ENCODE measurements around the gene SSH2.
"Not testable (repeated sequence)": the region's sequence is repeated elsewhere in the genome, so short reads cannot be mapped to it uniquely, and the experiment has no call there.

The SSH2 gene

DNA sequence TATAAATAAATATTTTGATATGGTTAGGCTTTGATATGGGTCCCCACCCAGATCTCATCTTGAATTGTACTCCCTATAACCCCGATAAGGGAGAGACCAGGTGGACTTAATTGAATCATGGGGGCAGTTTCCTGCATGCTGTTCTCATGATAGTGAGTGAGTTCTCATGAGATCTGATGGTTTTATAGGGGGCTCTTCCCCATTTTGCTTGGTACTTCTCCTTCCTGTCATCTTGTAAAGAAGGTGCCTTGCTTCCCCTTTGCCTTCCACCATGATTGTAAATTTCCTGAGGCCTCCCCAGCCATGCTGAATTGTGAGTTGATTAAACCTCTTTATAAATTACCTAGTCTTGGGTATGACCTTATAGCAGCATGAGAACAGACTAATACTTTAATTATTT is 55.7 kb downstream of the SSH2 start:
- DNase-seq (ENCODE audit: low read depth in 1 of 2, low spot score in 1 of 2), result not testable (repeated sequence)

GRCh38 chr17:29873476-29873875 is 56.6 kb downstream of the SSH2 start:
- DNase-seq (ENCODE audit: low read depth in 1 of 2, low spot score in 1 of 2), result no peak

GRCh38 chr17:29870836-29871465 is 59.1 kb downstream of the SSH2 start:
- DNase-seq (ENCODE audit: low read depth in 1 of 2, low spot score in 1 of 2), result no peak

DNA sequence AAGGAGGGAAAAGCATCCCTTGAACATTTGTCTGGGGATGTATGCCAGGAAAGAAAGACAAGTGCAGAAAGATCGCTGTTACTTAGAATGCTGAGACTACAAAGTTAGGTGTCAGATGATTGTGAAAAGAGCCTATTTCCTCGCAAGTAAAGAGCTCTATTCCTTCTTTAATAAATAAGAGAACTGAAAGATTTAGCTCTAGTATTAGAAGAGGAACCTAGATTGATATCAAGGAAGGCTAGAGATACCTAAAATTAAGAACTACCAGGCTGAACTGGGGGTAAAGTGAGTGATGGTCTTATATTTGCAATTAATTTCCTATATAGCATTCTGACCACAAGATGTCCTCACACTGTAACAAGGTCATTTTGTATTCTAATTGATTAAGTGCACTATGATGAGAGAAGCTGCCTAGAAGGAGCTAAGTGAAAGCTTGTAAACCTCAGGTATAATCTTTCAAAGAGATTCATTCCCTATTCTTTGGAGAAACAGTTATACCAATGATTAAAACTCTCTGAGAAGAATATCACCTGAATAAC is 62.3 kb downstream of the SSH2 start:
- DNase-seq (ENCODE audit: low read depth in 1 of 2, low spot score in 1 of 2), result no peak

DNA sequence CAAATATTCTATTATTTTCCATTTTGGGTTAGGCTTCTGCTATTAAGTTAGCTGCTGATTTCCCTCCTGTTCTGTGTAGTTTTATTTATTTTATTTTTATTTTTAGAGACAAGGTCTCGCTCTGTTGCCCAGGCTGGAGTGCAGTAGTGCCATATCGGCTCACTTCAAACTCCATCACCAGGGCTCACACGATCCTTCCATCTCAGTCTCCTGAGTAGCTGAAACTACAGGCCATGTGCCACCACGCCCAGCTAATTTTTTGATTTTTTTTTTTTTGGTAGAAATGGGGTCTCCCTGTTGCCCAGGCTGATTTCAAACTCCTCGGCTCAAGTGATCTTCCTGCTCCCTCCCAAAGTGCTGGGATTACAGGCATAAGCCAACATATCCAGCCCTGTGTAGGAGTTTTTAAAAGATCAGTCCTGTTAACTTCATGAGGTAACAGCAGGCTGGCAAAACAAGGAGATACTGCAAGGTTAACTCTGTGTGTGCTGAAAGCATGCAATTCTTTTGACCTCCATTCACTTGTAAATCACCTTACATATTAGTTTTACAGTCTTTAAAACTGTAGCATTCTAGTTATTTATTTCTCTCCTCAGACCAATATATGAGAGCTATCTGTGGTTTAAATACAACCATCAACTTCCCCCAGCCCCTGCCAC is 63.2 kb downstream of the SSH2 start:
- DNase-seq (ENCODE audit: low read depth in 1 of 2, low spot score in 1 of 2), result no peak

GRCh38 chr17:29864615-29865014 is 65.4 kb downstream of the SSH2 start:
- no peak for DNase-seq (ENCODE audit: low read depth in 1 of 2, low spot score in 1 of 2)

DNA sequence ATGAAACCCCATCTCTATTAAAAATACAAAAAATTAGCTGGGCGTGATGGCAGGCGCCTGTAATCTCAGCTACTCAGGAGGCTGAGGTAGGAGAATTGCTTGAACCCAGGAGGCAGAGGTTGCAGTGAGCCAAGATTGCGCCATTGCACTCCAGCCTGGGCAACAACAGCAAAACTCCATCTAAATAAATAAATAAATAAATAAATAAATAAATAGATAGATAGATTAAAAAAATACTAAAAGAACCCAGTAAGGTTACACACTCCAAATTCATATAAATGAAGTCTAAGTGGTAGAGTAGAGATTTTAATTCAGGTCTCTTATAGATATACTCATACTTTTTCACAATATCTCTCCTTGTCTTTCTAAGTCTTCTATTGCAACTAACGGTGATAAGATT is 65.9 kb downstream of the SSH2 start:
- not testable (repeated sequence) for DNase-seq (ENCODE audit: low read depth in 1 of 2, low spot score in 1 of 2)

- DNase-seq (ENCODE audit: low read depth in 1 of 2, low spot score in 1 of 2), result no peak
These were observed 67.1 kb downstream of the SSH2 start for GRCh38 chr17:29862951-29863350.

DNA sequence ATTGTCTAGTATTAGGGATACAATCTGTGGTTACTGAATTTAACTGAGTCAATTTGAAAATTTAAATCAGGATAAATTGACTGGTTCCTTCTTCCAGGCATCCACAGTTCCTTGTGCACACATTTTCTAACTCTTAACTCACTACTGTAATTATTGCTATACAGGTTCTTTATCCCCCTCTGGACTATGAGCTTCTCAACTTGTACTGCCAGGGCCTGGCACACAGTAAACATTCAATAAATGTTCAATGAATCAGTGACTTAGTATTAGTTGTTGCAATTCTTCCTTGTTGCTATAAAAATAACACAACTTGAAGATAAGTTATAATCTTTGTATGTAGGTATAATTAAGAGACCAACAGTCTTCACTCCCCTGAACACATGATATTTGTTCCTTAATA is 67.9 kb downstream of the SSH2 start:
- DNase-seq (ENCODE audit: low read depth in 1 of 2, low spot score in 1 of 2), result no peak

DNA sequence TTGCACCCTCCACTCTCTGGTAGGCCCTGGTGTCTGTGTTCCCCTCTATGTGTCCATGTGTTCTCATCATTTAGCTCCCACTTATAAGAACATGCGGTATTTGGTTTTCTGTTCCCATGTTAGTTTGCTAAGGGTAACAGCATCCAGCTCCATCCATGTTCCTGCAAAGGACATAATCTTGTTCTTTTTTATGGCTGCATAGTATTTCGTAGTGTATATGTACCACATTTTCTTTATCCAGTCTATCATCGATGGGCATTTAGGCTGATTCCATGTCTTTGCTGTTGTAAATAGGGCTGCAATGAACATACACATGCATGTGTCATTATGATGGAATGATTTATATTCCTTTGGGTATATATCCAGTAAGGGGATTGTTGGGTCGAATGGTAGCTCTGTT is 70.6 kb downstream of the SSH2 start:
- DNase-seq (ENCODE audit: low read depth in 1 of 2, low spot score in 1 of 2), result not testable (repeated sequence)

- no peak for DNase-seq (ENCODE audit: low read depth in 1 of 2, low spot score in 1 of 2)
These were observed 72.2 kb downstream of the SSH2 start for GRCh38 chr17:29857823-29858222.

- DNase-seq (ENCODE audit: low read depth in 1 of 2, low spot score in 1 of 2), result not testable (repeated sequence)
These were observed 72.9 kb downstream of the SSH2 start for GRCh38 chr17:29857105-29857504.

GRCh38 chr17:29855686-29856085 is 74.3 kb downstream of the SSH2 start:
- no peak for DNase-seq (ENCODE audit: low read depth in 1 of 2, low spot score in 1 of 2)

DNA sequence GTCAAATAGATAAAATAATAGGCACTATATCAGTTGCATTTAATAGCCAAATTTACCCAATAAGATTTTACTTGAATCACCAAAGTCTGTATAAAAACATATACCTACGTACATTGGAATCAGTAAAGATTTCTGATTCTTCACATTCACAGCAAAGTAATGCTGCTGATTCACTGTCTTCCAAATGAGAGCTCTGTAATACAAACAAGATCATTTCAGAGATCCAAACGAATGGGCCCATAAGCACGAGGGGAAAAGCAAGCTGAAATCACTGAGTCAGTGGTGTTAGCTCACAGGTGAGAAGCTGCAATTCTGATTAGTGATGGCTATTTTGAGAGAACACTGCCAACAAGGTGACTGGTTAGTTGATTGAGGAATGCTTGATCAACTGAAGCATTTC is 81.3 kb downstream of the SSH2 start:
- no peak for DNase-seq (ENCODE audit: low read depth in 1 of 2, low spot score in 1 of 2)

DNA sequence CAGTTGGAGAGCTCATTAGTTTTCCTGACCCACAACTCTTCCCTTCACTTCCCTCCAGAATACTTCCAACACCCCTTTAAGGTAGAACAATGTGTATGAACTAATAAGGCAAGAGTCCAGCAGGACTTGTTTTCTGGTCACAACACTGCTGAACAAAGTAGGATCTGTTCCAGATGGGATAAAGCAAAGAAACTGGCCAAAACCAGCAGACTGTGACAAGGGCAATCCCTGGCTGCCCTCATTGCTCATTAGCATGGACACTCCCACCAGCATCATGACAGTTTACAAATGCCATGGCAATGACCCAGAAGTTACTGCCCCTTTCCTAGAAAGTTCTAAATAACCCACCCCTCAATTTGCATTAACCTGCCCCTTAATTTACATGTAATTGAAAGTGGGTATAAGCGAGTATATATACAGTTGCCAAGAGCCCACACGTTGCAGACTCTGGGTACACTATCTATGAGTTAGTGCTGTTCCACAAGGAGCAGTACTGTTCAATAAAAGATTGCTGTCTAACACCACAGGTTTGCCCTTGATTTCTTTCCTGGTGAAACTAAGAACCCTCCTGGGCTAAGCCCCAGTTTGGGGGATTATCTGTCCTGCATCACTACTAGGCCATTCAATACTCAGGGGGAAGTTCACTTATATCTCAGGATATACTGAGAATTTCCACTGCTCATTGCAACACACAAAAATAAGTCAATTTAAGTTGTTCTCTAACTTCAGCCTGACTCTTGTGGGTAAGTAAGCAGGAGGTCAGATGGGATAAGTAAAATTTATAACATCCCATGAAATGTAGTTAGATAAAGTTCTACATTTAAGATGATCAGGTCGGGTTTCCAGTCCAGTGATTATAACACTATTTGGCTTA is 82.3 kb downstream of the SSH2 start:
- DNase-seq (ENCODE audit: low read depth in 1 of 2, low spot score in 1 of 2), result no peak

- DNase-seq (ENCODE audit: low read depth in 1 of 2, low spot score in 1 of 2), result no peak
These were observed 82.9 kb downstream of the SSH2 start for GRCh38 chr17:29847118-29847517.

GRCh38 chr17:29846298-29846697 is 83.7 kb downstream of the SSH2 start:
- DNase-seq (ENCODE audit: low read depth in 1 of 2, low spot score in 1 of 2), result no peak

DNA sequence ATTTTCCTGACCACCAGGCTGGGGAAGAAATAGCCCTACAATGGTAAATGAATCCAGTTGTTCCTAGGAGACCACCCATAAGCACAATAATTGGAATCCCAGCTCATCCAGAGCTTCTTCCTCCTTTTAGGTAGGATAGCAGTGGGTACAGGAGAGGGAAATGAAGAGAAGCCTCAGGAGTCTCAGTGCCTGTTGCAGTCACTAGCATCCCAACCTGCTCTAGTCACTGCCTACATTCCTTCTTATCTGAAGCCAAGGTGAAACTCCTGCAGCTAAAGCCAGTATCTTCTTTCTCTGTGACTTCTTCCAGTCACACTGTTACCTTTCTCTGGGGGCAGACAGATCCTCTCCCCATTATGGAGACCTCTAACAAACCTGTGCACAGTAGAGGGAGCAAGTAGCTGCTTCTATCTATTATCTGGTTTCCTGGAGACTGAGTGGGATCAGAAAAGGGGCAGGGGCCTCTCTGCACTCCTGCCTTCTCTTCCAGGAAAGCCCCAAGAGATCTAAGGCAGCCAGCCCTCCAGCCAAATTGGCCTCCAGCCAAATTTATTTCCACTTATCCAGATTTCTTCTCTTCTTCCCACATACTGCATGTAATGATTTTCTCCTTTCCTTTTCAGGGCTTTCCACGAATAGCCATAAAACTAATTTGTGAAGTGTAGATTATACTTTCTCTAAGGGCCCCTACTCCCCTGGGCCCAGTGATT is 85.5 kb downstream of the SSH2 start:
- no peak for DNase-seq (ENCODE audit: low read depth in 1 of 2, low spot score in 1 of 2)

DNA sequence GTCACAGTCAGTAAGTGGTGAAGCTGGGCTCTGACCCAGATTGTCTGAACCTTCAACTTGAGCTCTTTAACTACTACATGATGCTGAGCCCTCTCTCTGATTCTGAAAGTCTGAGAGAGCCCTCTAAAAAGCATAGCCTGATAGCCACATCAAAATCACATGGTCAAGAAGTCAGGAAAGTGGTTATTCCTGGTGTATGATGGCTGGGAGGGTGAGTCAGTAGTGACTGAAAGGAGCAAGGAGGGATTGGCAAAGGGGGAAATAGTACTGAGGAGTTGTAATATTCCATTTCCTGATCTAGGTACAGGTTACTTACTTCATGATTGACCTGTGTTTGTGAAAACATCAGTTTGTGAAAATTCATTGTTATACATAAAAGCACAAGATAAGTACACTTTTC is 89.1 kb downstream of the SSH2 start:
- no peak for DNase-seq (ENCODE audit: low read depth in 1 of 2, low spot score in 1 of 2)

GRCh38 chr17:29839656-29840055 is 90.4 kb downstream of the SSH2 start:
- no peak for DNase-seq (ENCODE audit: low read depth in 1 of 2, low spot score in 1 of 2)

DNA sequence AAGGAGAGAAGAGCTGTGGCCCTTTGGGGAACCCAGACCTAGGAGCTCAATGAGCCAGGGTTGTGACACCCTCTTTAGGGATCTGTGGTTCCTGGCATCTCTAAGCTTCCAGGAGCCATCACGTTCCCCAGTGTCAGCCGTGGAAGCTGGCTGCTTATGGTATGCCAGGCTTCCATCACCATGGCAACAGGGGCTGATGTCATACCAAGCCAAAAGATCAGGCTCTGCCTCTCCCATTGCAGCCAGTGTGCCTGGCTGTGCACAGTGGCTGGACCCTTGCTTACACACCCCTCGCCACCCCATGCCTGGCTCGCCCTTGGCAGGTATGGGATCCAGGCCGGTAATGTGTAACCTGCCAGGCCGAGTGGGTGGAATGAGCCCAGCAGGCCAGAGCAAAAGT is 91.1 kb downstream of the SSH2 start:
- DNase-seq (ENCODE audit: low read depth in 1 of 2, low spot score in 1 of 2), result no peak

Measured in activated T-helper 1 cell treated with anti-CD3 and anti-CD28 coated beads, Interleukin-2, amount 50 U/mL, for 16 hours (primary cell).